ENCODE data around the gene ETS2. TPM values are rescaled to one million over a fixed set of nuclear protein-coding genes. Genes with fewer than 3 reads are reported as not detected.

The ETS2 gene
- total and polyA plus RNA-seq, 2 of the 8 experiments (the other 6 are each of a cell fraction or from before 2014, with no cell fraction given) = 11.0 to 45.1 TPM

GRCh38 chr21:38784458-38785266 lies 21.1 kb upstream of the ETS2 start (continued):
- TF ChIP-seq CHD2 (IDR thresholded peaks at IDR 0.05; ENCODE audit: low read length) = no peak
